ENCODE measurements around the gene MIS12.

The MIS12 gene

DNA sequence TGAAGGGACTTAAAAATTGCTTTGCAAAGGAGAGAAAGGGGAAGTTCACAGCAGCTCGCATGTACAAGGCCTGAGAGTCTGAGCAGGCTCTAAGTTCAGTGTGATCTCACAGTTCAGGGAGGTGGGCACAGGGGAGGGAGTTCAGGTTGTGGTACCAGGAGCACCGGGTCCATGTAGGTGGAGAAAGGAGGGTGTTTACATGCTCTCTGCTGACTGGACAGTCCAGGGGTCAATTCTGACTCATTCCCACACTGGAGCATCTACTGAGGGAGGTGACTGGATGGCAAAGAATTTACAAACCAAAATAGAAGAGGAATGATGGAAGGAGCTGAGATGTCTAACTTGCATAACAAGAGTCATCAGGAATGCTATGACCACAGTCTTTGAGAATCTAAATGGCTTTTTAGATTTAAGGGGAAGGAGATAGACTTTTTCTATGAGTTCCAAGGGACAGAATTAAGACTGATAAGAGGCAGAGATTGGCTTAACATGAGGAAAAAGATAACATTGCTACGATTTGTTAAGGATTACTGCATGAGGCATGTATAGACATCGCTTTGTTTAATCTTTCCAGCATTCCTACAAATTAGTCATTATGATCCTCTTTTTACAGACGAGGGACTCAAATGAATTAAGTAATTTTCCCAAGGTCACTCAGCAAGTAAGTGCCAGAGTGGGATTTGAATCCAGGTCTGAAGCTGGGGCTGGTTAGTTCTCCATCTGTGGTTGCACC is 29.9 kb downstream of the MIS12 start:
- TF ChIP-seq, protein P1, sequence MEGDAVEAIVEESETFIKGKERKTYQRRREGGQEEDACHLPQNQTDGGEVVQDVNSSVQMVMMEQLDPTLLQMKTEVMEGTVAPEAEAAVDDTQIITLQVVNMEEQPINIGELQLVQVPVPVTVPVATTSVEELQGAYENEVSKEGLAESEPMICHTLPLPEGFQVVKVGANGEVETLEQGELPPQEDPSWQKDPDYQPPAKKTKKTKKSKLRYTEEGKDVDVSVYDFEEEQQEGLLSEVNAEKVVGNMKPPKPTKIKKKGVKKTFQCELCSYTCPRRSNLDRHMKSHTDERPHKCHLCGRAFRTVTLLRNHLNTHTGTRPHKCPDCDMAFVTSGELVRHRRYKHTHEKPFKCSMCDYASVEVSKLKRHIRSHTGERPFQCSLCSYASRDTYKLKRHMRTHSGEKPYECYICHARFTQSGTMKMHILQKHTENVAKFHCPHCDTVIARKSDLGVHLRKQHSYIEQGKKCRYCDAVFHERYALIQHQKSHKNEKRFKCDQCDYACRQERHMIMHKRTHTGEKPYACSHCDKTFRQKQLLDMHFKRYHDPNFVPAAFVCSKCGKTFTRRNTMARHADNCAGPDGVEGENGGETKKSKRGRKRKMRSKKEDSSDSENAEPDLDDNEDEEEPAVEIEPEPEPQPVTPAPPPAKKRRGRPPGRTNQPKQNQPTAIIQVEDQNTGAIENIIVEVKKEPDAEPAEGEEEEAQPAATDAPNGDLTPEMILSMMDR (conservative IDR thresholded peaks at IDR 0.05; ENCODE audit: low read depth, low read length), result no peak
- DNase-seq (ENCODE audit: low read depth), result peak; percentile 98
- H3K4me3 ChIP-seq (ENCODE audit: low read depth, low read length), result no peak overlapping the region

DNA sequence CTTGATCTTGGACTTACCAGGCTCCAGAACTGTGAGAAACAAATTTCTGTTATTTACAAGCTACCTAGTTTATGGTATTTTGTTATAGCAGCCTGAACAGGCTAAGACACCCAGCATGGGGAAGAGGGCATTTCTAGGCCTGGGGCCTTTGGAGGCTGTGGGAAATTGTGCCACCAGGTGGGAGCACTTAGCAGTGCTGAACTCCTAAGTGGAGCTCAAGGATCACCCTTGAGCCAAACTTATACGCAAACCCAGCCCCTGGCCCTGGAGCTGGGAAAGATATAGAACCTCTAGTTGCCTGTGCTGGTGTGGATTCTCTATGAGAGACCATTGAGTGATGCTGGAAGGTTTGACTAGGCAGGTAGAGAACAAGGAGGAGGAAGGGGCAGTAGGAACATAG is 36.1 kb downstream of the MIS12 start:
- TF ChIP-seq, protein P1 (conservative IDR thresholded peaks at IDR 0.05; ENCODE audit: low read depth, low read length), result no peak
- H3K4me3 ChIP-seq (ENCODE audit: low read depth, low read length), result no peak overlapping the region
- no peak for DNase-seq (ENCODE audit: low read depth)

DNA sequence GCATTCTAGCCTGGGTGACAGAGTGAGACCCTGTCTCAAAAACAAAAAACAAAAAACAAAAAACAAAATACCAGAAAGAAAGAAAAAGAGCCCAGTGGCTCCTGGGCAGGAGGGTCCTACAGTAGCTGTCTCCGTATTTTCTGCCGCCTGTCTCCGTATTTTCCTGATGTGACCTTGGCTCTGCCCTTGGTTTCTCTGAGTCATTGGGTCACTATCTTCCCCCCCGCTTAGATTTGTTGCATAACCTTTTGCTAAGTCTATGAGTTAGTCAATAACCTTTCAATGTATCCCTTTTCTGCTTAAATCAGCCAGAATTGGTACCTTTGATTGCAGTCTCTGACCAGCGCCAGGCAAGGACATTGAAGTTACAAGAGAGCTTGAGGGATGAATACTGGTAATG is 36.9 kb downstream of the MIS12 start:
- no peak for DNase-seq (ENCODE audit: low read depth)

DNA sequence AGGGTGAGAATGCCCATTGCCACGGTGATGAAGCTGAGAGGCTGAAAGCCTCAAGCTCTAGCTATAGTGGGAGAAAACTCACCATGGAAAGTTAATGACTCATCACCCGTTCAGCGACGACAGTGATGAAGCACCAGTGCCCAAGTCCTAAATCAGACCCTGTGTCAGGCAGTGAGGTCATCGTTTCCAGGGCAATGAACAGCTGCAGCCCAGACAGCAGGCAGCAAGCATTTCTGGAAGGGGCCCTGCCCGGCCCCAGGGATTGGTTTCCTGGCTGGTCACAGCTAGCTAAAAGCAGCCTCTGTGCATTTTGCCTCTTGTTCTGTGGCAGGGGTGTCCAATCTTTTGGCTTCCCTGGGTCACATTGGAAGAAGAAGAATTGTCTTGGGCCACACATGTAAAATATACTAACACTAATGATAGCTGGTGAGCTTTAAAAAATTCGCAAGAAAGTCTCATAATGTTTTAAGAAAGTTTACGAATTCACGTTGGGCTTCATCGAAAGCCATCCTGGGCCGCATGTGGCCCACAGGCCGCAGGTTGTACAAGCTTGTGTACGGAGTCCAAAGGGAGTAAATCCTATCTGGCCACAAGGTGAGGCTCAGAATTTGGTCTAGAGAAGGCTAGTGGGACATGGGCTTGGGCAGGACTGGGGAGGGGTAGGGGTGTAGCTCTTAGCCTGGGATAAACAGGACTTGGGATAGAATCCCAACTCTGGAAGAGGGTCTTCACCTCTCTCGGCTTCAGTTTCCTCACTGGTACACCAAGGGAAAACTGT is 40.6 kb downstream of the MIS12 start:
- TF ChIP-seq, protein P1 (conservative IDR thresholded peaks at IDR 0.05; ENCODE audit: low read depth, low read length), result no peak
- no peak overlapping the region for H3K4me3 ChIP-seq (ENCODE audit: low read depth, low read length)
- peak; percentile 86 for DNase-seq (ENCODE audit: low read depth)

More for the DNA sequence above, 36.9 kb downstream of the MIS12 start:
- H3K4me3 ChIP-seq (ENCODE audit: low read depth, low read length), result no peak overlapping the region
- TF ChIP-seq, protein P1 (conservative IDR thresholded peaks at IDR 0.05; ENCODE audit: low read depth, low read length), result no peak

DNA sequence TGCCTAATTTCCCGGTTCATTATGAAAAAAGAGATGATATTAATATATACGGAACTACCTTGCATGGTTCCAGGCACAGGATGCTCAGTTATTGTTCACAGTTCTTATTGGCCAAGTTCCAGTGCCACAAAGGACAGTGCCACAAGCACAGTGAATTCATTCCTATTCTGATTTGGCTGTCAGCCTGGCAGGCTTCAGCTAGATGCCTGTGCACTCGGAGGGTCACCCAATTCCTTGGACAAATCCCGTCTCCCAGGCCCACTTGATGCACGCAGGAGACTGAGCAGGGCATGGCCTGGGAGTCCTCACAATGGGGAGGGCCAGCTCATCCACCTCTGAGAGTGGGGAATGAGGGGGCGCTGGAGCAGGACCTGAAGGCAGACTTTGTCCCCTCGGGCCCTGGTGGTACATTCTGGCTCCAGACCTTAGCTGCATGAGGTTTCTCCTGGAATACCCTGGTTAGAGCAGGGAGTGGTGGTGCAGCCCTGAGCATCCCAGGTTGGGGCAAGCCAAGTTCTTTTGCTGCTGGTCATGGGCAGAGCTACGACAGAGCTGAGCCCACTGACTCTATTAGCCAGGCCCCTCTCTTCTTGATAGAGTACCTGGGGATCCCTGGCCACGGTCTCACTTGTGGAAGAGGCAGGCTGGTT is 41.4 kb downstream of the MIS12 start:
- no peak for DNase-seq (ENCODE audit: low read depth)
- TF ChIP-seq, protein P1 (conservative IDR thresholded peaks at IDR 0.05; ENCODE audit: low read depth, low read length), result no peak
- H3K4me3 ChIP-seq (ENCODE audit: low read depth, low read length), result no peak overlapping the region

DNA sequence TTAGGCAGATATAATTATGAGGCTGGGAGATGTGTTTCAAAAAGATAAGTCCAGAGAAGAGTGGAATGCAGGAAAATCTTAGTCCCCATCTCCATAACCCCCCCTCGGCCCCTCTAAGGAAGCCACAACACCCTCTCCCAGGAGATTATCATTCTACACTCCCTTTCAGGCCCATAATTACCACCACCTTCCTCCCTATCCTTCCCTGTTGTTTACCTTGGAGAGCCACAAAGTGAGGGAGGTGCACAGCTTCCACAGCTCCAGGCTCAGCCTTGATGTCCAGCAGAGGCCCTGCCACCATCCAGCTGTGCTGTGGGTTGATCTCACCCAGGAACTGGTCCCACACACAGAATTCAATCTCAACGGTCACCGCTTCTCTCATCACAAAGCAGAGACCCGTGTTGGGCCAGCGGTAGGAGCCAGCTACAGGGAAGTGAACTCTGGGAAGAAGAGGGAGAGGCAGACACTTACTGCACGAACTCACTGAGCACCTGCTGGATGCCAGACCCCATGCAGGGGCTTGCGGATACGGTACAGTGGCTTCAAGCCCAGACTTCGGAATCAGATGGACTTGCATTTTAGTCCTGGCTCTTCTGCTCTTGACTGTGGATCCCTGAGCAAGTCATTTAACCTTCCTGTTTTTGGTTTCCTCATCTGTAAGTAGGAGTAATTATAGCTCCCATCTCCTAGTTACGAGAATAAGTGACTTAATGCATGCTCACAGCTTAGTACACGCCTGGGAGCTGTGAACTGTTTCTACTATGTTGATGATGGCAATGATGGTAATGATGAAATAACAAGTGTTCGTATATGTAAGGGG is 44.1 kb downstream of the MIS12 start:
- no peak overlapping the region for H3K4me3 ChIP-seq (ENCODE audit: low read depth, low read length)
- TF ChIP-seq, protein P1 (conservative IDR thresholded peaks at IDR 0.05; ENCODE audit: low read depth, low read length), result no peak
- no peak for DNase-seq (ENCODE audit: low read depth)
